SKM-1 treated with dmso at 0.1 percent for 144 hours (cell line): ENCODE data around the gene CILP2.

ENCODE experiments used
- DNase-seq: peaks from one replicate; lab custom pipeline; 2025; ENCODE audit not compliant: unreplicated experiment; lab: John Stamatoyannopoulos, UW

Gene CILP2, protein sequence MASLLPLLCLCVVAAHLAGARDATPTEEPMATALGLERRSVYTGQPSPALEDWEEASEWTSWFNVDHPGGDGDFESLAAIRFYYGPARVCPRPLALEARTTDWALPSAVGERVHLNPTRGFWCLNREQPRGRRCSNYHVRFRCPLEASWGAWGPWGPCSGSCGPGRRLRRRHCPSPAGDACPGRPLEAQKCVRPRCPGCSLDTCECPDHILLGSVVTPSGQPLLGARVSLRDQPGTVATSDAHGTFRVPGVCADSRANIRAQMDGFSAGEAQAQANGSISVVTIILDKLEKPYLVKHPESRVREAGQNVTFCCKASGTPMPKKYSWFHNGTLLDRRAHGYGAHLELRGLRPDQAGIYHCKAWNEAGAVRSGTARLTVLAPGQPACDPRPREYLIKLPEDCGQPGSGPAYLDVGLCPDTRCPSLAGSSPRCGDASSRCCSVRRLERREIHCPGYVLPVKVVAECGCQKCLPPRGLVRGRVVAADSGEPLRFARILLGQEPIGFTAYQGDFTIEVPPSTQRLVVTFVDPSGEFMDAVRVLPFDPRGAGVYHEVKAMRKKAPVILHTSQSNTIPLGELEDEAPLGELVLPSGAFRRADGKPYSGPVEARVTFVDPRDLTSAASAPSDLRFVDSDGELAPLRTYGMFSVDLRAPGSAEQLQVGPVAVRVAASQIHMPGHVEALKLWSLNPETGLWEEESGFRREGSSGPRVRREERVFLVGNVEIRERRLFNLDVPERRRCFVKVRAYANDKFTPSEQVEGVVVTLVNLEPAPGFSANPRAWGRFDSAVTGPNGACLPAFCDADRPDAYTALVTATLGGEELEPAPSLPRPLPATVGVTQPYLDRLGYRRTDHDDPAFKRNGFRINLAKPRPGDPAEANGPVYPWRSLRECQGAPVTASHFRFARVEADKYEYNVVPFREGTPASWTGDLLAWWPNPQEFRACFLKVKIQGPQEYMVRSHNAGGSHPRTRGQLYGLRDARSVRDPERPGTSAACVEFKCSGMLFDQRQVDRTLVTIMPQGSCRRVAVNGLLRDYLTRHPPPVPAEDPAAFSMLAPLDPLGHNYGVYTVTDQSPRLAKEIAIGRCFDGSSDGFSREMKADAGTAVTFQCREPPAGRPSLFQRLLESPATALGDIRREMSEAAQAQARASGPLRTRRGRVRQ

DNA sequence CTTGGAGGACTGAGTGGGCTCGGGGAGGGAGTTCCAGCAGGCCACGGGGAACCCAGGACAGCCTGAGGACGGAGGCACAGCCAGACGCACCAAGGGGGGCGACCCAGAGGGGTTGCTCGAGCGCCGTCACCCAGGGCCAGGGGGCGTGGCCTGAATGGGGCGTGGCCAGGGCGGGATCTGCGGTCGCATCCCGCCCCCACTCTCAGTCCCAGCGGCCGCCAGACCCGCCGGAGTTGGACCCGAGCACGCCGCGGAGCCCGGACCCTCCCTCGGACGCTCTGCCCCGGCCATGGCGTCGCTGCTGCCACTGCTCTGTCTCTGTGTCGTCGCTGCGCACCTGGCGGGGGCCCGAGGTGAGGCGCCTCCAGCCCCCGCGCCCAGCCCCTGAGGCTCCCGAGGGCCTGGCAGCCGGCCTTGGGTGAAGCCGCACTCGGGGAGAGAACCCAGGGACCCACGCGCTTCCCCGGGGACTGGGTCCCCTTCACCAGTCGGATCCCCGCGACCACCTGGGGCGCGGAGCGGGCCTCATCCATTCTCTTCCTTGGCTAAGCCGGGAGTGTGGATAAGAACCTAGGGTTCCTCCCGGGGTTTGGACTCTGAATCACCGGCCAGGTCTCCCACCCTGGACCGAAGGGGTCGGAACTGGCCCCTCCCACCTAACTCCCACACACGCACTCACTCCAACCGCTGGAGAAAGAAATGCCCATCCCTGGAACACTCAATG, at the start of gene CILP2:
TSS of gene CILP2 (plus strand) at position 205 of the 724 bp plus-strand sequence. CDS start at position 290, 85 bp downstream.
- no peak for DNase-seq

- DNase-seq = no peak
Measured at GRCh38 chr19:19488875-19489690, 49.0 kb upstream of the CILP2 start.

GRCh38 chr19:19489804-19490204, 48.3 kb upstream of the CILP2 start:
- no peak for DNase-seq

- DNase-seq = peak; percentile 25
Measured at GRCh38 chr19:19490214-19490968, 47.7 kb upstream of the CILP2 start.

- DNase-seq = no peak
Measured at GRCh38 chr19:19491321-19492025, 46.6 kb upstream of the CILP2 start.

- no peak for DNase-seq
Measured at GRCh38 chr19:19492026-19492610, 45.9 kb upstream of the CILP2 start.

- no peak for DNase-seq
Measured at GRCh38 chr19:19493841-19494546, 44.1 kb upstream of the CILP2 start.

- no peak for DNase-seq
Measured at GRCh38 chr19:19495614-19496603, 42.2 kb upstream of the CILP2 start.

GRCh38 chr19:19498255-19498991, 39.6 kb upstream of the CILP2 start:
- no peak for DNase-seq

DNA sequence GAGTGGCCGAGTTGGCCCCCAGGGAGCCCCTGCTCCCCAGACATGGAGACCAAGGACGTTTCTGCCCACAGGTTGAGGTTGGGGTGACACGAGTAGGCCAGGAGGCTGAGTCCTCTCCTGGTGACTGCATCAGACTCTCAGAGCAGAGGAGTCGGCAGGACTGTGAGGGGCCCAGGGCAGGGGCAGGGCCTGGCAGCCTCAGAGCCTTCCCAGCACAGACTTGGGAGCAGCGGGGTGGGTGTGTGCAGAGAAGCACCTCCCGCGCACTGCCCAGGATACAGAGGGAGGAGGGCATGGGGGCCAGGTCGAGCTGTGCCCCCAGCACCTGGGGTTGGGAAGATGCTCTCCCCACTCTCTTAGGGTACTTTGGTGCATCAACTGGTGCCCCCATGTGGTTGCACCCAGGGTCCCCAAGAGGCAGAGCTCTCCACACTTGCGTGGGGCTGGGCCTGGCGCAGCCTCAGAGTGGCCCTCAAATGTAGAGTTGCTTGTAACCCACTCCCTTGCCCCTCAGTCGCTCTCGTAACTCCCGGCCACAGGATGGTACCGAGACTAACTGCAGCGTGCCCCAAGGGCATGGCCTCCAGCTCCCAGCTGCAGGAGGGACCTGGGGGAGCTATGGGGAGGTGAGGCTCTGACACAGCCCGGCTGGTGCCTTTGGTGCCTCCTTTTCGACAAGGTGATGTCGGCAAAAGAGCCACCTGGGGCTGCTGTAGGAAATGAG, 38.6 kb upstream of the CILP2 start:
- DNase-seq = no peak

- no peak for DNase-seq
Measured at GRCh38 chr19:19500975-19501644, 37.0 kb upstream of the CILP2 start.

GRCh38 chr19:19501798-19502197, 36.3 kb upstream of the CILP2 start:
- DNase-seq = no peak

DNA sequence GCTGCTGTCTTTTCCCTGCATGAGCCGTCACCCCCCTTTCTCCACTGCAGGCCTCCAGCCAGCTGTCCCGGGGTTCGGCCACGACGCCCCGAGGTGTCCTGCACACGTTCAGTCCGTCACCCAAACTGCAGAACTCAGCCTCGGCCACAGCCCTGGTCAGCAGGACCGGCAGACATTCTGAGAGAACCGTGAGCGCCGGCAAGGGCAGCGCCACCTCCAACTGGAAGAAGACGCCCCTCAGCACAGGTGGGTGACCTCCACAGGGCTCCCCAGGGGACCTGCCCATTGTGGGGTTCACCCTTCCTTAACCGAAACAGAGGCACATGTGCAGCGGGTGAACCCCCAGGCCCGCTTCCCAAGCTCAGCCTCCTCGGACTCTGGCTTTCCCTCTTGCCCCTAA, 35.8 kb upstream of the CILP2 start:
- DNase-seq = no peak

- no peak for DNase-seq
Measured at GRCh38 chr19:19502808-19503602, 35.1 kb upstream of the CILP2 start.
